Panc1 (cell line): Measurements from ENCODE around the gene MTURN. TPM values are rescaled to one million over a fixed set of nuclear protein-coding genes. Genes with fewer than 3 reads are reported as not detected.

Experiments used
- ATAC-seq: fragments of 200-7000 bp; cut with Tn5 transposase; 2 replicates; pipeline ENCODE4 v1.9.1; 2020; ENCODE audit warnings: mild to moderate bottlenecking, moderate library complexity
- BruUV-seq: library from RNA; stranded (reverse); fragments of 400-500 nt; replicated peaks from 2 replicates; lab custom pipeline; 2021; lab: Mats Ljungman, UMichigan
- CTCF ChIA-PET: fragments of 300-600 bp; sonication (Branson Sonifier 250); formaldehyde crosslinking; loops from one replicate; lab custom pipeline; 2022; ENCODE audit warnings: antibody characterized with exemption; lab: Charles Lee
- POLR2A ChIA-PET: fragments of 300-600 bp; sonication (Branson Sonifier 250); formaldehyde crosslinking; loops from one replicate; lab custom pipeline; 2022; ENCODE audit warnings: antibody characterized with exemption; lab: Charles Lee
- DNase-seq: peaks from one replicate; pipeline ENCODE4 v3.0.0-alpha.2; 2010; ENCODE audit warnings: low read depth, low spot score
- H3K27ac ChIP-seq: 2 replicates; pipeline ENCODE4 v1.5.1; 2011; ENCODE audit warnings: mild to moderate bottlenecking, low read length, inconsistent platforms
- H3K27me3 ChIP-seq: fragments of 200-500 bp; sonication (Bioruptor generic); 2 replicates; pipeline ENCODE4 v1.6.0; 2014; ENCODE audit warnings: low read length, inconsistent platforms; ENCODE audit not compliant: control insufficient read depth, insufficient read depth
- H3K36me3 ChIP-seq: fragments of 200-500 bp; sonication (Bioruptor generic); 2 replicates; pipeline ENCODE4 v1.5.1; 2014; ENCODE audit warnings: inconsistent platforms, mild to moderate bottlenecking, low read length, moderate library complexity; ENCODE audit not compliant: control insufficient read depth, insufficient read depth
- H3K4me1 ChIP-seq: 2 replicates; pipeline ENCODE4 v1.5.1; 2011; ENCODE audit warnings: inconsistent platforms, mild to moderate bottlenecking, low read length, moderate library complexity; ENCODE audit not compliant: control insufficient read depth, insufficient read depth
- H3K4me3 ChIP-seq, 2 experiments: 2 replicates each; pipeline ENCODE4 v1.5.1; 2011 to 2012; ENCODE audit warnings: low read depth in 2 of 2, low read length in 2 of 2, mild to moderate bottlenecking in 2 of 2, inconsistent platforms in 1 of 2, moderate library complexity in 1 of 2
- H3K9me3 ChIP-seq: fragments of 200-500 bp; sonication (Bioruptor generic); 2 replicates; pipeline ENCODE4 v1.5.1; 2014; ENCODE audit warnings: low read depth, mild to moderate bottlenecking, inconsistent platforms, low read length, moderate library complexity; ENCODE audit not compliant: control insufficient read depth, insufficient read depth
- POLR2AphosphoS5 ChIP-seq: IDR thresholded peaks from 2 replicates; pipeline ENCODE4 v1.6.1; 2012; ENCODE audit warnings: mild to moderate bottlenecking, low read depth, low read length, moderate library complexity
- SIN3A ChIP-seq: IDR thresholded peaks from 2 replicates; pipeline ENCODE4 v1.6.1; 2012; ENCODE audit warnings: low read depth, mild to moderate bottlenecking, low read length, moderate library complexity, borderline replicate concordance; ENCODE audit not compliant: insufficient read depth
- TCF7L2 ChIP-seq: IDR thresholded peaks from 2 replicates; pipeline ENCODE4 v1.6.1; 2011; ENCODE audit warnings: mild to moderate bottlenecking, low read depth, low read length, inconsistent platforms
- in situ Hi-C: cut with HindIII; loops from 2 replicates; pipeline ENCODE4 v1.10.0; 2016; ENCODE audit warnings: low sequenced_read_pairs, low pct_unique_long_range_greater_than_20kb
- intact Hi-C: fragments of 100-400 bp; cut with micrococcal nuclease; formaldehyde crosslinking; loops from one replicate; pipeline ENCODE4 v1.10.0; 2022; ENCODE audit not compliant: unreplicated experiment
- total RNA-seq: library from RNA; stranded (reverse); gene quantifications from one replicate; pipeline ENCODE4 v1.2.1, GENCODE V29; 2021; ENCODE audit not compliant: unreplicated experiment
- TF ChIP-seq, protein P1 (sequence below), 2 experiments: IDR thresholded peaks; 2 replicates each; pipeline ENCODE4 v1.6.1; 2011 to 2012; ENCODE audit warnings: low read depth in 2 of 2, control low read depth in 1 of 2, low read length in 1 of 2, mild to moderate bottlenecking in 1 of 2, moderate library complexity in 1 of 2; ENCODE audit not compliant: insufficient read depth in 1 of 2
- TF ChIP-seq, protein P2 (sequence below): fragments of 450-650 bp; IDR thresholded peaks from 2 replicates; pipeline ENCODE4 v1.5.1; 2017; ENCODE audit warnings: mild to moderate bottlenecking

MTURN gene
- total RNA-seq, 1 experiment from 2014 or later: 1.2 TPM

DNA sequence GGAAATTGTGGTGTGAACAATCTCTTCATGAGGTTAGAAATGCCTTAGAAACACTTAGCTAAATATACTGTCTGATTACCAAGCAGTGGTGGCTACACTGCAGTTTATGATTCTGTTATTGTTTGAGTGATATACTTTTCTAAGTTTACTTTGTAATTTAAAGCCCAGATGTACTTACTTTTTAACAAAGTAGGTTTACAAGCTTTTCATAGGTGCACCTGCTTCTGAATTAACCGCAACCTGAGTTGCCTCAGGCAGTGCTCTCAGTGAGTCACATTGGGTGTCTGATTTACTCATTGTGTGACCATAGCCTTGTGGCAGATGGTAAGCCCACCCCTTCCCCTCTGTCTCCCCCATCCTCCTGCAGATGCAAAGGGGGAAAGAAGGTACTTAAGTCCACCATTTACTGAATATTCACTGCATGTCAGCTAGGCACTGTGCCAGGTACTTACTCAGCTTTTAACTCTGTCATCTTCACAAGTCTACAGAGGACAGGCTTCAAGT is 9.0 kb downstream of the MTURN start:
- ATAC-seq (no peak; the same call in 1 of the 2 replicates), DNase-seq (no peak)
- intact Hi-C loops: no loop called here
- H3K27me3 ChIP-seq: no peaks in the 10 kb centered on the region; the same call in 1 of the 2 replicates
- ChIA-PET POLR2A (no interaction called here), CTCF (no interaction called here)
- no peak overlapping the region for H3K4me3 ChIP-seq
- H3K36me3 ChIP-seq: no peaks in the 10 kb centered on the region
- H3K4me1 ChIP-seq: no peaks in the 10 kb centered on the region; the same call in 1 of the 2 replicates
- BruUV-seq: no TSS peak
- TF ChIP-seq TCF7L2: no peak
- TF ChIP-seq SIN3A: no peak
- TF ChIP-seq, protein P1, sequence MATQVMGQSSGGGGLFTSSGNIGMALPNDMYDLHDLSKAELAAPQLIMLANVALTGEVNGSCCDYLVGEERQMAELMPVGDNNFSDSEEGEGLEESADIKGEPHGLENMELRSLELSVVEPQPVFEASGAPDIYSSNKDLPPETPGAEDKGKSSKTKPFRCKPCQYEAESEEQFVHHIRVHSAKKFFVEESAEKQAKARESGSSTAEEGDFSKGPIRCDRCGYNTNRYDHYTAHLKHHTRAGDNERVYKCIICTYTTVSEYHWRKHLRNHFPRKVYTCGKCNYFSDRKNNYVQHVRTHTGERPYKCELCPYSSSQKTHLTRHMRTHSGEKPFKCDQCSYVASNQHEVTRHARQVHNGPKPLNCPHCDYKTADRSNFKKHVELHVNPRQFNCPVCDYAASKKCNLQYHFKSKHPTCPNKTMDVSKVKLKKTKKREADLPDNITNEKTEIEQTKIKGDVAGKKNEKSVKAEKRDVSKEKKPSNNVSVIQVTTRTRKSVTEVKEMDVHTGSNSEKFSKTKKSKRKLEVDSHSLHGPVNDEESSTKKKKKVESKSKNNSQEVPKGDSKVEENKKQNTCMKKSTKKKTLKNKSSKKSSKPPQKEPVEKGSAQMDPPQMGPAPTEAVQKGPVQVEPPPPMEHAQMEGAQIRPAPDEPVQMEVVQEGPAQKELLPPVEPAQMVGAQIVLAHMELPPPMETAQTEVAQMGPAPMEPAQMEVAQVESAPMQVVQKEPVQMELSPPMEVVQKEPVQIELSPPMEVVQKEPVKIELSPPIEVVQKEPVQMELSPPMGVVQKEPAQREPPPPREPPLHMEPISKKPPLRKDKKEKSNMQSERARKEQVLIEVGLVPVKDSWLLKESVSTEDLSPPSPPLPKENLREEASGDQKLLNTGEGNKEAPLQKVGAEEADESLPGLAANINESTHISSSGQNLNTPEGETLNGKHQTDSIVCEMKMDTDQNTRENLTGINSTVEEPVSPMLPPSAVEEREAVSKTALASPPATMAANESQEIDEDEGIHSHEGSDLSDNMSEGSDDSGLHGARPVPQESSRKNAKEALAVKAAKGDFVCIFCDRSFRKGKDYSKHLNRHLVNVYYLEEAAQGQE (IDR thresholded peaks at IDR 0.05; ENCODE audit: insufficient read depth in 1 of 2, low read depth in 2 of 2, low read length in 1 of 2): no peak
- no peak for TF ChIP-seq POLR2AphosphoS5
- TF ChIP-seq, protein P2, sequence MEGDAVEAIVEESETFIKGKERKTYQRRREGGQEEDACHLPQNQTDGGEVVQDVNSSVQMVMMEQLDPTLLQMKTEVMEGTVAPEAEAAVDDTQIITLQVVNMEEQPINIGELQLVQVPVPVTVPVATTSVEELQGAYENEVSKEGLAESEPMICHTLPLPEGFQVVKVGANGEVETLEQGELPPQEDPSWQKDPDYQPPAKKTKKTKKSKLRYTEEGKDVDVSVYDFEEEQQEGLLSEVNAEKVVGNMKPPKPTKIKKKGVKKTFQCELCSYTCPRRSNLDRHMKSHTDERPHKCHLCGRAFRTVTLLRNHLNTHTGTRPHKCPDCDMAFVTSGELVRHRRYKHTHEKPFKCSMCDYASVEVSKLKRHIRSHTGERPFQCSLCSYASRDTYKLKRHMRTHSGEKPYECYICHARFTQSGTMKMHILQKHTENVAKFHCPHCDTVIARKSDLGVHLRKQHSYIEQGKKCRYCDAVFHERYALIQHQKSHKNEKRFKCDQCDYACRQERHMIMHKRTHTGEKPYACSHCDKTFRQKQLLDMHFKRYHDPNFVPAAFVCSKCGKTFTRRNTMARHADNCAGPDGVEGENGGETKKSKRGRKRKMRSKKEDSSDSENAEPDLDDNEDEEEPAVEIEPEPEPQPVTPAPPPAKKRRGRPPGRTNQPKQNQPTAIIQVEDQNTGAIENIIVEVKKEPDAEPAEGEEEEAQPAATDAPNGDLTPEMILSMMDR: no peak
- in situ Hi-C loops: no loop called here
- no peak overlapping the region for H3K27ac ChIP-seq
- no peaks in the 10 kb centered on the region for H3K9me3 ChIP-seq

DNA sequence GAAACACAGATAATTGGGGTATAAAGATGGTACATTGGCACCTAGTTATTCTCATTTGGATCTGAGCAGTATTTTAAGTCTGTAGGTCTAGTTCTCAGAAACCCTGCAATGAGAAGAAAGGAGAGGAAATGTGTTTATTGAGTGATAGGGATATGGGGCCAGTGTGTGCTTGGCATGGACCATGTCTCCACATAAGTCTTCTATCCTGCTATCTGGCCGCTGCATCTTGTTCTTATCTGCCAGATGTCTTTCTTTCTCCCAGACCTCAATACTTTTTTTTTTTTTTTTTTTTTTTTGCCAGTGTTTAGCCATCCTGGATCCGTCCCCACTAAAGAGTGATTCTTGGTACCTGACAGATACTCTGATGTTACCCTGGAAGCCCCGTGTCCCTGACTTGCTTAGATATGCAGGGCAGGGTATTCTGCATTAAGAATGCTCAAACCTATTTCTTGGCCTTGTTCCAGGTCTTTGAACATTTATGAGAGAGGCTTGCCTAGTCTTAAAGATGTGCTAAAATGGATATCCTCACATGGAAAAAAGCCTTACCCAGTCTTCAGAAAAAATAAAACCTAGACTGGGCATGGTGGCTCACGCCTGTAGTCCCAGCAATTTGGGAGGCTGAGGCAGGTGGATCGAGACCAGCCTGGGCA is 10.0 kb downstream of the MTURN start:
- TF ChIP-seq SIN3A (no peak), TCF7L2 (no peak)
- TF ChIP-seq, protein P2: no peak
- TF ChIP-seq, protein P1 (IDR thresholded peaks at IDR 0.05; ENCODE audit: insufficient read depth in 1 of 2, low read depth in 2 of 2, low read length in 1 of 2): no peak
- ATAC-seq (no peak), DNase-seq (no peak)
- H3K9me3 ChIP-seq: no peaks in the 10 kb centered on the region
- in situ Hi-C loops (no loop called here), intact Hi-C loops (no loop called here)
- H3K36me3 ChIP-seq: no peaks in the 10 kb centered on the region
- no peak overlapping the region for H3K27ac ChIP-seq
- H3K4me3 ChIP-seq: no peak overlapping the region
- no TSS peak for BruUV-seq
- no peaks in the 10 kb centered on the region; the same call in 1 of the 2 replicates for H3K4me1 ChIP-seq
- POLR2A ChIA-PET: no interaction called here
- H3K27me3 ChIP-seq: no peaks in the 10 kb centered on the region; the same call in 1 of the 2 replicates
- CTCF ChIA-PET: interaction anchor here (0.6 kb wide), 1 partner anchor 20 kb away, joined by 3 read pairs; no protein-coding TSS in a partner anchor
